Inferior parietal cortex (tissue), 1 donor: ENCODE measurements around the gene VDR.

Experiments
- DNase-seq: peaks from one replicate; pipeline ENCODE4 v3.0.0-alpha.2; 2016; ENCODE audit errors: extremely low spot score

The VDR gene

GRCh38 chr12:47892819-47893218 lies 12.0 kb downstream of the VDR start:
- no peak for DNase-seq

- no peak for DNase-seq
These were observed 13.4 kb downstream of the VDR start for GRCh38 chr12:47891356-47891755.

GRCh38 chr12:47889040-47889439 lies 15.8 kb downstream of the VDR start:
- DNase-seq: no peak

- no peak for DNase-seq
These were observed 16.5 kb downstream of the VDR start for GRCh38 chr12:47888153-47888819.

GRCh38 chr12:47887529-47887928 lies 17.3 kb downstream of the VDR start:
- no peak for DNase-seq

DNA sequence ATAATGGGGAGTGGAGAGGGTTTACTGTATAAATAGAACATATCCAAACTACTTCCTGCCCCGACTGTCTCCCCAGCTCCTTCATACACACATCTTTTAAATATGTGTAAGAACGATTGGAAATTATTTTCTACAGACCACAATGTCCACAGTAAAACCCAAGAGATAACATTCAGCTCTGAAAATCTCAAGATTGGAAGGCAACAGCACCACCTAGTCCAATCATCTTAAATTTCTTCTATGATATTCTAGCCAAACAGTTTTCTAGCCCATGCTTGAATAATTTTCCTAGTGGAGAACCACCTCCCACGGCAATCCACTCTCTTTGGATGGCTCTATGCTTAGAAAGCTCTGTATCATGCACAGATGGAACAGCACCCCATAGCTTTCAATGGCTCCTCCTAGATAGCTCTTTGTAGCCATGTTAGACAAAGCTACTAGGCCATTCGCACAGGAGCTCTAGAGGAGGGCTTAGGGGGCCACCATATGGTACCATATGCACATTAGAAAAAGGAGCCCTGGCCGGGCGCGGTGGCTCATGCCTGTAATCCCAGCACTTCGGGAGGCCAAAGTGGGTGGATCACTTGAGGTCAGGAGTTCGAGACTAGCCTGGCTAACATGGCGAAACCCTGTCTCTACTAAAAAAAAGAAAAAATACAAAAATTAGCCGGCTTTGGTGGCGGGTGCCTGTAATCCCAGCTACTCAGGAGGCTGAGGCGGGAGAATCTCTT lies 18.1 kb downstream of the VDR start:
- no peak for DNase-seq

DNA sequence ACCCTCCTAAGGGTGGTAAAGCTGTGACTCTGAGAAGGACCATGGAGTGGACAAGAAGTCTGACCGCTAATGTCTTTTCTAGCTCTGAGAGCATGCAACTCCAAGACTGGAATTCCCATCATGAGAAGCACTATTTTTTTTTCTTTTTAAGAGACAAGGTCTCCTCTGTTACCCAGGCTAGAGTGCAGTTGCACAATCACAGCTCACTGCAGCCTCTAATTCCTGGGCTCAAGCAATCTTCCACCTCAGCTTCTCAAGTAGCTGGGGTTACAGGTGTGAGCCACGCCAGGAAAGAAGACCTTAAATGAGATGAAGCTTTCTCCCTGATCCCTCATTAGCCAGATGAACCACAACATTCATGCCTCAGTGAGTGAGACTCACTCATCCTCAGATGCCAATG lies 19.2 kb downstream of the VDR start:
- DNase-seq: no peak

GRCh38 chr12:47885012-47885501 lies 19.7 kb downstream of the VDR start:
- DNase-seq: no peak

- no peak for DNase-seq
These were observed 20.3 kb downstream of the VDR start for GRCh38 chr12:47884501-47884900.

DNA sequence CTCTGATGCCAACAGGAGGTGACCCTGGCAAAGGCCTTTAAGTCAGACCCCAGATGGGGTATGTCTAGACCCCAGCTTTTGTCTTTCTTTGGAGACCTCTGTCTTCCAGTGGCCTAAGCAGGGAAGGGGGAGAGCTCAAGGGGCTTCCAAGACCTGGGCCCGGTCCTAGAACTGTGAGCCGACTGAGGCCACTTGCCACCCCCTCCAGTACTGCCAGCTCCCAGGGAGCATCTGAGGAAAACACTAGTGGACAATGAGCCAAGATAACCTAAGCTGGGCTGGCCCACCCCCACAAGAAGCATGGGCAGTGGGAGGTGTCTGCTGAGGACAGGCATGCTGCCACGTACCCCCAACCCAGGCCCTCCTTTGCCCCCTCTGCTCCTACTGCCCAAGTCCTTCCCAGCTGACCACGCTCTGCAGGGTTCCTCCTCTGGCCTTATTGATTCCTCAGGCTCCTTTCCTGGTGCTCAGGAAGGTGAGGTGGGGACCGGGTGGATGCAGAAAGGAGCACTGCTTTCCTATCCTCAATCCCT lies 21.1 kb downstream of the VDR start:
- DNase-seq: no peak

DNA sequence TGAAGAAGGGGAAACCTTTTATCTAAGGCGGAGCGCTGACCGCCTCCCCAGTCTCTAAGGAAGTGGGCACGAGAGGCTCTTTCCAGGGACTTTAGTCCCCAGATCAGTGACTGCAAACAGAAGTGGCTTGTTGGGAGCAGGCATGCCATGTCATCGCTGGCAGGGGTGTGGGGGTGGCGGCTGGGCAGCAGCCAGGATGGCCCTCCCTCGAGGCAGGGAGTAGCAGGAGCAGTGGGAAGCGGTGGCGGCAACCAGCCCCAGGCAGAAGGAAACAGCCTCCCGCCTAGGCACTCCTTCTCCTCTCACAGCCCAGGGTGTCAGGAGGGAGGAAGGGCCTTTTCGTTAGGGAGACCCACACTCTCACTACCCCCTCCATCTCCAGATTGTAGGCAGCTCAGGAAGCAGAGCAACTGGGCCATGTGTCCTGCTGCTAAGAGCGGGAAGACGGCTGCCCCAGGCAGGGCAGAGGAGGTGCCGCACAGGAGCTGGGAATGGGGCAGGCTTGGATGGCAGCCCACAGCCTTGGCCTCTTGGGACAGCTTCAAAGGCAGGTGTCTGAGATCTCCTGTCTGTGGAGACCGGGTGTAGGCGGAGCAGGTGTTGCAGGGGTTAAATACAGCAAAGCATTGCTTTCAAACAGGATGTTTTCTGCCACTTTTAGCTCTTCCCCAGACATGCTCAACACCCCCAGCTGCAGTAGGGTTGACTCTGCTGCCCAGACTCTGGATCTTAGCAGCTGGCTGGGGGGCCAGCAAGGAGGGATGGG lies 21.8 kb downstream of the VDR start:
- no peak for DNase-seq

- no peak for DNase-seq
These were observed 22.9 kb downstream of the VDR start for GRCh38 chr12:47881826-47882427.

- no peak for DNase-seq
These were observed 23.7 kb downstream of the VDR start for GRCh38 chr12:47881051-47881450.

GRCh38 chr12:47878918-47879481 lies 25.8 kb downstream of the VDR start:
- no peak for DNase-seq

DNA sequence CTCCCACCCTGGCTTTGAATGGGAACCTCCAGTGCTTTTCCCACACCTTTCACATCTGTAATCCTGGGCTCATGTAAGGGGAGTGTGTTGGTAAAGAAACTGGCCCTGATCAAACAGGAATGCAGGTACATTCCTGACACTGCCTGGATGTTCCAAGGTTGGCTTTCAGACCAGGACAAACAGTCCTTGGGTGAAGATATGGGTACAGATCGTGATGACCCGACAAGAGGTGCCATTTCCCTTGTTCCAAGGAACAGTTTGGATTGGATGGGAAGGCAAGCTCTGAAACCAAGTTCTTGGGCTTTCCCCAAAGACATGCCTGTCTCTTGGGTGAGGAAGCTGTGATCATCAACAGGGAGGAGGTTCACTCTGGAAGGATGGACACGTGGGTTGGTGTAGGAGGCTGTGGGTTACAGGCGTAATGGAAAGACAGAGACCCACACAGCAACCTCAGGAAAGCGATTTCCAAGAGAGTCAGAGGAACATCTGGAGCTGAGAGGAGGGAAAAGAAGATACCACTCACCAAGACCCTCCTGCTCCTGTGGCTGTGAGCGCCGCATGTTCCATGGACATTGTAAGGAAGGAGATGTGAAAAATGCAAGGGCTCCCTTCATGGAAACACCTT lies 26.4 kb downstream of the VDR start:
- no peak for DNase-seq

DNA sequence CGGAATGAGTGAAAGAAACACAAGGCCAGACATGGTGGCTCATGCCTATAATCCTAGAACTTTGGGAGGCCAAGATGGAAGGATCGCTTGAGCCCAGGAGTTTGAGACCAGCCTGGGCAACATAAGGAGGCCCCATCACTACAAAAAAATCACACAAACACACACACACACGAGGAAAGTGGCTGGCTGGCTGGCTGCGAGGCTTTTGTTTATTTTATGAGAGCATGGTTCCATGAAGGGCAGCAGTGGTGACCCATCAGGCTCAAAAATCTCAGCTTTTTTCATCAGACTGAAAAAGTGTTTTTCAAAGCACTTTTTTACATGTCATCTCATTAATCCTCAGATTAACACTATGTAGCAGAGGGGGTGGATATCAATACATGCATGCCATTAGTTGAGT lies 27.7 kb downstream of the VDR start:
- no peak for DNase-seq

DNA sequence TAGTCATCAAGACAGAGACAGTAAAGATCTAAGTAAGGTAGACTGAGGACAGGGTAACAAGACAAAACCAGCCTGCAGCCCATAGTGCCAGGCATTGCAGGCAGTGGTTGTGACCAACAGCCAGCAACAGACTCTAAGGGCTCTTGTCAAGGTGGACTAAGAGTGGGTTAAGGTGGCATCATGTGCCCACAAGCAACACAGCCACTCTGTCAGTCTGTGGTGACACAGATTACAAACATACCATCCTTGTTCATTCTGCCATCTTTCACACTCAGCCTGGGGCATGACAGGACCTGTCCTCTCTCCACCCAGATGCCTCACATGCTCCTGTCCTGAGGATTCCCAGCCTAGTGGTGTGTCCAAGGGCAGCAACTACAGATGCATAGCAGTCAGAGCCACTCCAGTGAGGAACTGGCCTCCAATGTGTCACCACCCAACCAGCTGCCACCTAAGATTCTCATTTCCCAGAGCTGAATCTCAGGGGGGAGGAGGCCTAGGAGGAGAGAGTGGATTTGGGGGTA lies 28.3 kb downstream of the VDR start:
- DNase-seq: no peak

- no peak for DNase-seq
These were observed 28.9 kb downstream of the VDR start for GRCh38 chr12:47875746-47876439.

DNA sequence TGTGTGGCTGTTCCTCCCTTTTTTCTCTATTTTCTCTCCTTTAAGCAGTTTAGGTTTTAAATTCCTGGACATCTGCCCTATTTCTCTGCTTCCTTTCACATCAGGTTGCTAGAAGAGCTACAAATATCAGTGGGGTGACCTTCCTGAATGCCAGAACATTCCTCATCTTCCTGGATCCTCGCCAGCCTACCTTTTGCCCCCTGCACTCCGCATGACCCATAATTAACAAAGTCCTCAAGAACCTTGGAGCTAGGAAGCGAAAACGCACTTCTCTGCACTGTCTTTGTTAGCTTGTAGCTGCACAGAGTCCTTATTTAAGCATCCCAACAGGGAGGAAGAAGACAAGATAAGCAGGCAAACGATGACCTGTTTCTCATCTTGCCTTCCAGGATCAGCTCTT lies 30.5 kb downstream of the VDR start:
- DNase-seq: no peak

GRCh38 chr12:47870175-47870781 lies 34.5 kb downstream of the VDR start:
- DNase-seq: no peak
